Hepatocyte (in vitro differentiated cells): ENCODE measurements around the gene SPRN. TPM values are rescaled to one million over a fixed set of nuclear protein-coding genes. Genes with fewer than 3 reads are reported as not detected.
"Not testable (repeated sequence)": the region's sequence is repeated elsewhere in the genome, so short reads cannot be mapped to it uniquely, and the experiment has no call there.

Source experiments
- DNase-seq: peaks from one replicate; pipeline ENCODE4 v3.0.0-alpha.2; 2016; ENCODE audit warnings: low spot score
- H2AFZ ChIP-seq: fragments of 200-600 bp; sonication (generic); 2 replicates; pipeline ENCODE4 v1.6.0; 2016; ENCODE audit warnings: antibody characterized with exemption, mild to moderate bottlenecking
- H3K27ac ChIP-seq: fragments of 200-600 bp; sonication (generic); 2 replicates; pipeline ENCODE4 v1.5.1; 2016; ENCODE audit warnings: mild to moderate bottlenecking
- H3K27me3 ChIP-seq: fragments of 200-600 bp; sonication (generic); 2 replicates; pipeline ENCODE4 v1.6.1; 2016
- H3K36me3 ChIP-seq: fragments of 200-600 bp; sonication (generic); replicated peaks from 2 replicates; pipeline ENCODE4 v1.5.1; 2016; ENCODE audit warnings: low read depth; ENCODE audit not compliant: insufficient read depth
- H3K4me1 ChIP-seq: fragments of 200-600 bp; sonication (generic); 2 replicates; pipeline ENCODE4 v1.5.1; 2016; ENCODE audit warnings: mild to moderate bottlenecking, moderate library complexity; ENCODE audit not compliant: insufficient read depth
- H3K4me2 ChIP-seq: fragments of 200-600 bp; sonication (generic); 2 replicates; pipeline ENCODE4 v1.6.0; 2016
- H3K4me3 ChIP-seq: fragments of 200-600 bp; sonication (generic); 2 replicates; pipeline ENCODE4 v1.5.1; 2016; ENCODE audit warnings: mild to moderate bottlenecking
- H3K79me2 ChIP-seq: fragments of 200-600 bp; sonication (generic); 2 replicates; pipeline ENCODE4 v1.6.0; 2017; ENCODE audit warnings: mild to moderate bottlenecking
- H3K9me2 ChIP-seq: fragments of 200-600 bp; sonication (generic); replicated peaks from 2 replicates; pipeline ENCODE4 v1.6.0; 2017; ENCODE audit warnings: mild to moderate bottlenecking; ENCODE audit not compliant: insufficient read depth
- H3K9me3 ChIP-seq: fragments of 200-600 bp; sonication (generic); 2 replicates; pipeline ENCODE4 v1.5.1; 2016; ENCODE audit warnings: low read depth, mild to moderate bottlenecking
- H4K20me1 ChIP-seq: fragments of 200-600 bp; sonication (generic); 2 replicates; pipeline ENCODE4 v1.6.0; 2016; ENCODE audit warnings: mild to moderate bottlenecking; ENCODE audit not compliant: insufficient read depth, poor library complexity, severe bottlenecking
- EZH2 ChIP-seq: fragments of 200-600 bp; sonication (generic); IDR thresholded peaks from 2 replicates; pipeline ENCODE4 v1.6.1; 2016; ENCODE audit warnings: antibody characterized with exemption, mild to moderate bottlenecking, borderline replicate concordance
- EZH2phosphoT487 ChIP-seq: fragments of 200-600 bp; sonication (generic); IDR thresholded peaks from one replicate; pipeline ENCODE4 v1.6.1; 2018; ENCODE audit warnings: antibody characterized with exemption, mild to moderate bottlenecking, low read depth, moderate library complexity; ENCODE audit not compliant: unreplicated experiment, severe bottlenecking
- WGBS: methylation state at CpG from one replicate; pipeline ENCODE4 v1.1.6; 2016; ENCODE audit warnings: low lambda C conversion rate; ENCODE audit errors: missing lambda C conversion rate; 5-methylcytosine and 5-hydroxymethylcytosine counted together
- polyA plus RNA-seq: library from polyadenylated mRNA; unstranded; fragments of >200 nt; fragmentation: Nextera tagmentation; extraction: Ambion mirVana; gene quantifications from 2 replicates; pipeline ENCODE4 v1.2.1, GENCODE V29; 2016
- total RNA-seq: library from RNA; depleted of rRNA; stranded (reverse); fragments of >200 nt; gene quantifications from 2 replicates; pipeline ENCODE4 v1.2.3, GENCODE V29; 2014
- TF ChIP-seq, protein P1 (sequence below): fragments of 200-600 bp; sonication (generic); IDR thresholded peaks from 2 replicates; pipeline ENCODE4 v1.5.1; 2016; ENCODE audit warnings: antibody characterized with exemption, mild to moderate bottlenecking; ENCODE audit not compliant: poor library complexity

The SPRN gene
- total and polyA plus RNA-seq, 2 experiments from 2014 or later: 0.97 to 2.7 TPM

DNA sequence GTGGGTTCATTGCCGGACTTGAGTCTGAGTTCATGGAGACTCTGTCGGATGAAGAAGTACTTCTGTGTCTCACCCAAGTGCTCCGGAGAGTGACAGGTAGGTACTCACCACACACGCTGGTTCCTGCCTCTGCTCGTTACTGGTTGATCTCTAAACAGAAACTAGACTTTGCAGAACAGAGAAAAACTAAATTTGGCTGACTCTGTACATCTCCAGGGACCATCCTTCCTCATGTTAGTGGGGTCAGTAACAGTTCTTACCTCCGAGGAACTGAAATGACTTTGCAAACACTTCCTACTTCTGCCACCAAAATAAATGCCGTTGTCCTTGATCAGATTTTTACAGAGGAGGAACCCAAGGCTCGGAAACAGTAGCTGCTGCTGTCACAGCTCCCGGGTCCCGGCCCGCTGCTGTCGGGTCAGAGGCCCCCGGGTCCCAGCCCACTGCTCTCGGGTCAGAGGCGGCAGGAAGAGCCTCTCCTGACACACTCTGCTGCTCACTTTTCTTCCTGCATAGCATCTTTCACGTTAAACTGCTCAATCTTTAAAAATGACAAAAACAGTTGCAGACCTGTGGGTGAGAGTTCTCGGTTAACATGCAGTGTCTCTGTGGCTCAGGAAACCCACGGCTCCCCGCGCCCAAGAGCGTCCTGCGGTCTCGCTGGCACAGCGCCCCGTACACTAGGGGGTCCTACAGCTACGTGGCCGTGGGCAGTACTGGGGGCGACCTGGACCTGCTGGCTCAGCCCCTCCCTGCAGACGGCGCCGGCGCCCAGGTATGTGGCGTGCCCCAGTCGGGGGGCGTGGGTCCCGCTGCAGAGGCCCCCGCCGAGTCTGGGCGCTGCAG lies 35.2 kb downstream of the SPRN start:
- no peak for TF ChIP-seq EZH2phosphoT487
- TF ChIP-seq, protein P1, sequence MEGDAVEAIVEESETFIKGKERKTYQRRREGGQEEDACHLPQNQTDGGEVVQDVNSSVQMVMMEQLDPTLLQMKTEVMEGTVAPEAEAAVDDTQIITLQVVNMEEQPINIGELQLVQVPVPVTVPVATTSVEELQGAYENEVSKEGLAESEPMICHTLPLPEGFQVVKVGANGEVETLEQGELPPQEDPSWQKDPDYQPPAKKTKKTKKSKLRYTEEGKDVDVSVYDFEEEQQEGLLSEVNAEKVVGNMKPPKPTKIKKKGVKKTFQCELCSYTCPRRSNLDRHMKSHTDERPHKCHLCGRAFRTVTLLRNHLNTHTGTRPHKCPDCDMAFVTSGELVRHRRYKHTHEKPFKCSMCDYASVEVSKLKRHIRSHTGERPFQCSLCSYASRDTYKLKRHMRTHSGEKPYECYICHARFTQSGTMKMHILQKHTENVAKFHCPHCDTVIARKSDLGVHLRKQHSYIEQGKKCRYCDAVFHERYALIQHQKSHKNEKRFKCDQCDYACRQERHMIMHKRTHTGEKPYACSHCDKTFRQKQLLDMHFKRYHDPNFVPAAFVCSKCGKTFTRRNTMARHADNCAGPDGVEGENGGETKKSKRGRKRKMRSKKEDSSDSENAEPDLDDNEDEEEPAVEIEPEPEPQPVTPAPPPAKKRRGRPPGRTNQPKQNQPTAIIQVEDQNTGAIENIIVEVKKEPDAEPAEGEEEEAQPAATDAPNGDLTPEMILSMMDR: no peak
- TF ChIP-seq EZH2: no peak
- no peaks in the 10 kb centered on the region for H3K79me2 ChIP-seq
- no peaks in the 10 kb centered on the region for H3K9me3 ChIP-seq
- H3K27me3 ChIP-seq: no peaks in the 10 kb centered on the region
- no peaks in the 10 kb centered on the region for H4K20me1 ChIP-seq
- DNase-seq: no peak
- 94% methylated on average over 39 of the region's 39 CpGs for WGBS
- H3K4me3 ChIP-seq: no peak overlapping the region
- H2AFZ ChIP-seq: no peak overlapping the region
- H3K27ac ChIP-seq: no peak overlapping the region
- H3K9me2 ChIP-seq: no peaks in the 10 kb centered on the region
- H3K4me1 ChIP-seq: no peaks in the 10 kb centered on the region
- H3K4me2 ChIP-seq: no peak overlapping the region
- H3K36me3 ChIP-seq: no peaks in the 10 kb centered on the region

DNA sequence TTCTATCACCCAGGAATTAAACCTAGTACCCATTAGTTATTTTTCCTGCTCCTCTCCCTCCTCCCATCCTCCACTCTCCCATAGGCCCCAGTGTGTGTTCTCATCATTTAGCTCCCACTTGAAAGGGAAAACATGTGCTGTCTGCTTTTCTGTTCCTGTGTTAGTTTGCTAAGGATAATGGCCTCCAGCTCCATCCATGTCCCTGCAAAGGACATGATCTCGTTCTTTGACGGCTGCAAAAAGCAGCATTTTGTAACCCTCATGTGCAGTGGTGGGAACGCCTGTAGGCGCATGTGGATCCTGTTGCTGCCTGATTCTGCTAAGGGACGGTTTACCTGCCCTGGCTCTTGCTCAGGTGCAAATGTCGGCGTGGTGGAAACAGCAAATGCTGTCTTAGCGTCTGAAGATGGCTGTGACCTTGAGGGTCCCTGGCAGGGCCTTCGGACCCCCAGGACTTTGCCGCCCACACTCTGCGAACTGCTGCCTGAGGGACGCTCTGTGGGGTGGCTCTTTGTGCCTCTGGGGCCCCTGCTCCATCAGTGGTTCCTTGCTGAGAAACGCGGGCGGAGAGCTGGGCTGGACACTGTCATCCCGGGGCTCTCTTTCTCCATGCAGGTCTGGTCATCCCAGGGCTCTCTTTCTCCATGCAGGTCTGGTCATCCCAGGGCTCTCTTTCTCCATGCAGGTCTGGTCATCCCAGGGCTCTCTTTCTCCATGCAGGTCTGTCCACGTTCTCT lies 36.0 kb downstream of the SPRN start:
- no peaks in the 10 kb centered on the region for H3K27me3 ChIP-seq
- no peaks in the 10 kb centered on the region for H3K9me3 ChIP-seq
- DNase-seq: no peak
- no peak overlapping the region for H3K4me2 ChIP-seq
- H2AFZ ChIP-seq: no peak overlapping the region
- H3K27ac ChIP-seq: no peak overlapping the region
- no peaks in the 10 kb centered on the region for H3K79me2 ChIP-seq
- no peaks in the 10 kb centered on the region for H4K20me1 ChIP-seq
- TF ChIP-seq EZH2 (no peak), EZH2phosphoT487 (no peak)
- TF ChIP-seq, protein P1: no peak
- H3K4me1 ChIP-seq: no peaks in the 10 kb centered on the region
- H3K4me3 ChIP-seq: no peak overlapping the region
- WGBS: 91% methylated on average over 17 of the region's 17 CpGs
- H3K36me3 ChIP-seq: no peaks in the 10 kb centered on the region
- no peaks in the 10 kb centered on the region for H3K9me2 ChIP-seq

DNA sequence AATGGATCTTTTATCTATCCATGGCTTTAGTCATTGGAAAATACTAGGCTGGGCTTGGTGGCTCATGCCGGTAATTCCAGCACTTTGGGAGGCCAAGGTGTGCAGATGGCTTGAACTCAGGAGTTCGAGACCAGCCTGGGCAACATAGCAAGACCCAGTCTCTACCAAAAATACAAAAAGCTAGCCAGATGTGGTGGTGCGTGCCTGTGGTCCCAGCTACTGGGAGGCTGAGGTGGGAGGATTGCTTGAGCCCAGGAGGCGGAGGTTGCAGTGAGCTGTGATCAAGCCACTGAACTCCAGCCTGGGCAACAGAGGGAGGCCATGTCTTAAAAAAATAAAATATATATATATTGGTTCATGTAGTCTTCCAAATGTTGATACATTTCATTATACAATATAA lies 37.5 kb downstream of the SPRN start:
- not testable (repeated sequence) for H3K4me1 ChIP-seq, H3K4me2 ChIP-seq, H3K27me3 ChIP-seq, H3K4me3 ChIP-seq, H3K27ac ChIP-seq, H2AFZ ChIP-seq, H4K20me1 ChIP-seq, DNase-seq, H3K9me2 ChIP-seq, H3K79me2 ChIP-seq, H3K36me3 ChIP-seq, H3K9me3 ChIP-seq
- 97% methylated on average over 4 of the region's 4 CpGs for WGBS

DNA sequence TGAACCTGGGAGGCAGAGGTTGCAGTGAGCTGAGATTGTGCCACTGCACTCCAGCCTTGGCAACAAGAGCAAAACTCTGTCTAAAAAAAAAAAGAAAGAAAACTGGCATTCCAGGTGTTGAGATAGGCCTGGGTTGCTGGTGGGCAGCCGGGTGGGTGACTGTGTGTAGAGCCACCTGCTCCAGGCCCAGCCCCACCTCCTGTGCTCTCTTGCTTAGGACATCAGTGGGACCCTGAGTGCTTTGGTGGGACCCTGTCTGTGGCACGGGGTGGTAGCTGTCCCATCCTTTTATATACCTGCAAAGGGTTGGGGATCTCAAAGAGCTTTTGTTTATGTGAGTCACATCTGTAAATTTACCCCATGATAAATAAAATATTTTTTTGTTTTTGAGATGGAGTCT lies 39.2 kb downstream of the SPRN start:
- Histone ChIP-seq H3K36me3 (no peaks in the 10 kb centered on the region), H4K20me1 (no peaks in the 10 kb centered on the region)

More for the DNA sequence above, 39.2 kb downstream of the SPRN start:
- H3K27ac ChIP-seq: no peak overlapping the region
- WGBS: 97% methylated on average over 2 of the region's 2 CpGs
- H2AFZ ChIP-seq: no peak overlapping the region
- no peak for DNase-seq
- TF ChIP-seq EZH2 (no peak), EZH2phosphoT487 (no peak)
- TF ChIP-seq, protein P1: no peak
- H3K4me2 ChIP-seq: no peak overlapping the region
- no peaks in the 10 kb centered on the region for H3K79me2 ChIP-seq
- H3K9me3 ChIP-seq: no peaks in the 10 kb centered on the region
- H3K4me1 ChIP-seq: no peaks in the 10 kb centered on the region
- H3K4me3 ChIP-seq: no peak overlapping the region
- H3K27me3 ChIP-seq: no peaks in the 10 kb centered on the region
- no peaks in the 10 kb centered on the region for H3K9me2 ChIP-seq
